Measurements from ENCODE around the gene ROR1.

ROR1 gene

GRCh38 chr1:63731117-63732043 lies 42.4 kb upstream of the ROR1 start (continued):
- no peak for TF ChIP-seq ZNF18 (tag by site-specific recombination; IDR thresholded peaks at IDR 0.05)
- TF ChIP-seq ZBTB1 (tag by site-specific recombination; IDR thresholded peaks at IDR 0.05), result no peak
- no peak for TF ChIP-seq ZBTB21 (tag by site-specific recombination; IDR thresholded peaks at IDR 0.05)
- TF ChIP-seq PRDM1 (tag by site-specific recombination; IDR thresholded peaks at IDR 0.05), result no peak
- TF ChIP-seq PRDM4 (tag by site-specific recombination; IDR thresholded peaks at IDR 0.05), result no peak
- TF ChIP-seq ZNF19 (tag by site-specific recombination; IDR thresholded peaks at IDR 0.05; ENCODE audit: low read depth), result no peak

DNA sequence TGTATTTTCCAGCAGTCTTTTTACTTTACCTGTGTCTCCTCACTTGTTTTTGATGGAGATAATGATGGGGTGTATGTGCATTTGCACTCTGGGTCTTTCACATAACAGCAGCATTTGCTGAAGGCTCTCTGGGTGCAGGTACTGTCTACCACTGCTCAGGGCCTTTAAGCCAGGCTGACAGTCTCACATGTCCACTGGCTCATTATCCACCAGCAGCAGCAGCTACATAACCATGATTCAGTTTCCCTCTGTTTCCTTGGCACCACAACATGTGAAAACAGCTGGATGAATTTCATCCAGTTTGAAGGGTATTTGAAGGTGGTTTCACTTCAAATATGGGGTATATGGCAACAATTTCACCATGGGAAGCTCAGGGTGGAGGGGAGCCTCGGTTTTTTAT lies 41.2 kb upstream of the ROR1 start:
- no peak overlapping the region for H3K27ac ChIP-seq (ENCODE audit: extremely low read depth, low read depth, low read length)
- CTCF ChIA-PET, result interaction anchor here (0.7 to 1.2 kb wide), 3 partner anchors 25 to 1861 kb away, joined by 3 read pairs; no protein-coding TSS in a partner anchor
- POLR2A ChIA-PET, result no interaction called here
- no peaks in the 10 kb centered on the region for H3K9me3 ChIP-seq (ENCODE audit: control insufficient read depth, insufficient read depth, low read depth, low read length)
- H3K36me3 ChIP-seq (ENCODE audit: control insufficient read depth in 2 of 2, insufficient read depth in 1 of 2, low read length in 2 of 2), result no peaks in the 10 kb centered on the region; a peak in 1 of 3 replicates
- no peaks in the 10 kb centered on the region; the same call in 1 of the 2 replicates for H3K4me1 ChIP-seq (ENCODE audit: control insufficient read depth, insufficient read depth, low read length)
- no peak overlapping the region for H3K4me3 ChIP-seq (ENCODE audit: low read depth, low read length)
- TF ChIP-seq ZNF211 (tag by site-specific recombination; IDR thresholded peaks at IDR 0.05; ENCODE audit: low read depth) (no peak), WT1 (tag by site-specific recombination; IDR thresholded peaks at IDR 0.05) (no peak), ZSCAN30 (tag by site-specific recombination; IDR thresholded peaks at IDR 0.05) (no peak), ZNF76 (tag by site-specific recombination; IDR thresholded peaks at IDR 0.05; ENCODE audit: borderline replicate concordance, low read depth) (no peak), ZNF654 (tag by site-specific recombination; IDR thresholded peaks at IDR 0.05; ENCODE audit: low read depth) (no peak), ZNF785 (tag by site-specific recombination; IDR thresholded peaks at IDR 0.05) (no peak), FEZF1 (tag by site-specific recombination; IDR thresholded peaks at IDR 0.05) (no peak), ZNF639 (tag by site-specific recombination; IDR thresholded peaks at IDR 0.05) (no peak), ZNF114 (tag by site-specific recombination; IDR thresholded peaks at IDR 0.05) (no peak), ZNF416 (tag by site-specific recombination; IDR thresholded peaks at IDR 0.05) (no peak), ZNF670 (tag by site-specific recombination; IDR thresholded peaks at IDR 0.05; ENCODE audit: low read depth) (no peak), SALL2 (tag by site-specific recombination; IDR thresholded peaks at IDR 0.05; ENCODE audit: borderline replicate concordance) (no peak), ZNF221 (tag by site-specific recombination; IDR thresholded peaks at IDR 0.05; ENCODE audit: borderline replicate concordance) (no peak), IKZF3 (tag by site-specific recombination; IDR thresholded peaks at IDR 0.05) (no peak), ZNF449 (tag by site-specific recombination; IDR thresholded peaks at IDR 0.05) (no peak), ZNF701 (tag by site-specific recombination; IDR thresholded peaks at IDR 0.05) (no peak), ZNF768 (tag by site-specific recombination; IDR thresholded peaks at IDR 0.05) (no peak)

All from HEK293 (cell line).